Prostate gland (tissue), 2 donors: Measurements from ENCODE around the gene ENOX1. TPM values are rescaled to one million over a fixed set of nuclear protein-coding genes. Genes with fewer than 3 reads are reported as not detected.

Experiments used
- DNase-seq: peaks from one replicate; pipeline ENCODE4 v3.0.0-alpha.2; 2019; ENCODE audit warnings: low spot score
- H3K27ac ChIP-seq, 2 donors: fragments of 200-600 bp; sonication (generic); 2 replicates each; pipeline ENCODE4 v1.5.1; 2017 to 2019
- H3K27me3 ChIP-seq: fragments of 200-600 bp; sonication (generic); replicated peaks from 2 replicates; pipeline ENCODE4 v1.5.1; 2019; ENCODE audit not compliant: insufficient read depth
- H3K36me3 ChIP-seq, 2 donors: fragments of 200-600 bp; sonication (generic); 1 replicate in 1 of 2; 2 replicates in 1 of 2; pipeline versions ENCODE4 v1.5.1 to v1.8.1; 2017 to 2019
- H3K4me1 ChIP-seq: fragments of 200-600 bp; sonication (generic); replicated peaks from 2 replicates; pipeline ENCODE4 v1.5.1; 2019
- H3K4me3 ChIP-seq, 2 donors: fragments of 200-600 bp; sonication (generic); 2 replicates each; pipeline ENCODE4 v1.5.1; 2017 to 2019
- H3K9me3 ChIP-seq: fragments of 200-600 bp; sonication (generic); 2 replicates; pipeline ENCODE4 v1.5.1; 2017
- CTCF ChIP-seq, 4 experiments: fragments of 200-600 bp in 2 of 4; fragments of 450-650 bp in 2 of 4; sonication (generic) in 2 of 4; IDR thresholded peaks; 1 replicate in 3 of 4; 2 replicates in 1 of 4; pipeline ENCODE4 v1.5.1; 2016 to 2019; ENCODE audit warnings: antibody characterized with exemption in 4 of 4, mild to moderate bottlenecking in 2 of 4, moderate library complexity in 2 of 4
- POLR2A ChIP-seq: fragments of 450-650 bp; IDR thresholded peaks from one replicate; pipeline ENCODE4 v1.6.1; 2016; ENCODE audit warnings: antibody characterized with exemption, mild to moderate bottlenecking
- POLR2AphosphoS5 ChIP-seq: sonication (generic); formaldehyde crosslinking; IDR thresholded peaks from one replicate; pipeline ENCODE4 v1.6.1; 2017; ENCODE audit warnings: antibody characterized with exemption
- WGBS: methylation state at CpG from one replicate; pipeline ENCODE4 v1.1.5; 2018; 5-methylcytosine and 5-hydroxymethylcytosine counted together
- intact Hi-C: fragments of 100-400 bp; cut with DNase I; formaldehyde crosslinking; loops from one replicate; pipeline ENCODE4 v1.14.2; 2022
- total RNA-seq, 2 donors: library from RNA; depleted of rRNA; stranded (reverse); fragments of >200 nt; gene quantifications; one replicate each; pipeline ENCODE4 v1.1.0, GENCODE V29; 2016

The ENOX1 gene
- total RNA-seq, 2 donors from 2014 or later: 4.5 to 5.3 TPM

GRCh38 chr13:43328907-43329306 lies 457.9 kb downstream of the ENOX1 start:
- Histone ChIP-seq H3K4me1 (no peaks in the 10 kb centered on the region), H3K36me3 (no peaks in the 10 kb centered on the region), H3K9me3 (no peaks in the 10 kb centered on the region), H3K27me3 (no peaks in the 10 kb centered on the region), H3K27ac (no peak overlapping the region), H3K4me3 (no peak overlapping the region)
- intact Hi-C loops: no loop called here
- WGBS: 93% methylated on average over 1 of the region's 1 CpG
- no peak for DNase-seq
- TF ChIP-seq POLR2AphosphoS5 (no peak), POLR2A (no peak), CTCF (IDR thresholded peaks at IDR 0.05) (no peak)

GRCh38 chr13:43326100-43326499 lies 460.7 kb downstream of the ENOX1 start:
- Histone ChIP-seq H3K4me1 (no peaks in the 10 kb centered on the region), H3K27ac (no peak overlapping the region), H3K27me3 (no peaks in the 10 kb centered on the region), H3K4me3 (no peak overlapping the region), H3K36me3 (no peaks in the 10 kb centered on the region), H3K9me3 (no peaks in the 10 kb centered on the region)
- TF ChIP-seq POLR2AphosphoS5 (no peak), CTCF (IDR thresholded peaks at IDR 0.05) (no peak), POLR2A (no peak)
- intact Hi-C loops: no loop called here
- 88% methylated on average over 4 of the region's 4 CpGs for WGBS
- DNase-seq: no peak

- Histone ChIP-seq H3K36me3 (no peaks in the 10 kb centered on the region), H3K9me3 (no peaks in the 10 kb centered on the region), H3K27ac (no peak overlapping the region), H3K4me1 (no peaks in the 10 kb centered on the region), H3K4me3 (no peak overlapping the region), H3K27me3 (no peaks in the 10 kb centered on the region)
- DNase-seq: no peak
- TF ChIP-seq CTCF (IDR thresholded peaks at IDR 0.05) (no peak), POLR2AphosphoS5 (no peak), POLR2A (no peak)
- WGBS: 70% methylated on average over 4 of the region's 4 CpGs
- intact Hi-C loops: no loop called here
Measured at GRCh38 chr13:43325636-43326035, 461.1 kb downstream of the ENOX1 start.

- no peak overlapping the region for H3K27ac ChIP-seq
- no peak for DNase-seq
- no peaks in the 10 kb centered on the region for H3K36me3 ChIP-seq
- no peaks in the 10 kb centered on the region for H3K9me3 ChIP-seq
- TF ChIP-seq POLR2AphosphoS5 (no peak), CTCF (IDR thresholded peaks at IDR 0.05) (no peak), POLR2A (no peak)
- no peak overlapping the region for H3K4me3 ChIP-seq
- no peaks in the 10 kb centered on the region for H3K27me3 ChIP-seq
- whole genome bisulfite sequencing: 60% methylated on average over 3 of the region's 3 CpGs
- intact Hi-C loops: no loop called here
- H3K4me1 ChIP-seq: no peaks in the 10 kb centered on the region
Measured at GRCh38 chr13:43324129-43324528, 462.6 kb downstream of the ENOX1 start.

GRCh38 chr13:43319617-43320444 lies 466.9 kb downstream of the ENOX1 start:
- Histone ChIP-seq H3K9me3 (no peaks in the 10 kb centered on the region), H3K36me3 (no peaks in the 10 kb centered on the region), H3K27me3 (no peaks in the 10 kb centered on the region), H3K4me1 (no peaks in the 10 kb centered on the region), H3K27ac (no peak overlapping the region), H3K4me3 (no peak overlapping the region)
- no peak for DNase-seq
- intact Hi-C loops: no loop called here
- 58% methylated on average over 10 of the region's 10 CpGs for WGBS
- TF ChIP-seq POLR2A (no peak), POLR2AphosphoS5 (no peak), CTCF (IDR thresholded peaks at IDR 0.05) (no peak)
